K562 (cell line): ENCODE data around the gene MCMBP. TPM values are rescaled to one million over a fixed set of nuclear protein-coding genes. Genes with fewer than 3 reads are reported as not detected.

ENCODE experiments used
- ATAC-seq: fragments of 200-7000 bp; cut with Tn5 transposase; 3 replicates; pipeline ENCODE4 v1.9.1; 2020; ENCODE audit warnings: moderate library complexity
- BruUV-seq: library from RNA; stranded (reverse); fragments of 400-500 nt; replicated peaks from 2 replicates; lab custom pipeline; 2021; lab: Mats Ljungman, UMichigan
- CTCF ChIA-PET: fragments of 300-600 bp; formaldehyde crosslinking; extraction: SDS; loops from one replicate; lab custom pipeline; 2021; ENCODE audit warnings: low intra/inter-chr PET ratio; lab: Yijun Ruan, JAX
- POLR2A ChIA-PET: fragments of 300-600, 350-650 bp; sonication (Branson Sonifier 250); formaldehyde crosslinking; extraction: SDS; loops from one replicate; lab custom pipeline; 2021; ENCODE audit warnings: antibody characterized with exemption, inconsistent platforms; lab: Yijun Ruan, JAX
- DNase-seq, 4 experiments: peaks; one replicate each; pipeline versions ENCODE4 v3.0.0 to v3.0.0-alpha.2; 2011 to 2018; ENCODE audit warnings: low spot score in 3 of 4, mixed read lengths in 3 of 4; ENCODE audit errors: extremely low read depth in 1 of 4
- FAIRE-seq: peaks from 2 replicates; lab custom pipeline; 2011; peaks lifted over from hg19 to GRCh38; lab: Jason Lieb, UNC
- H2AFZ ChIP-seq: 2 replicates; pipeline ENCODE4 v1.6.0; 2011; ENCODE audit warnings: low read depth, low read length, control low read depth, inconsistent platforms
- H3K27ac ChIP-seq: fragments of 200-600 bp; 3 replicates; pipeline ENCODE4 v1.8.0; 2011; ENCODE audit warnings: low read depth, mild to moderate bottlenecking, control low read depth, inconsistent platforms, low read length, moderate library complexity, mixed read lengths; ENCODE audit errors: extremely low read depth
- H3K27me3 ChIP-seq, 2 experiments: fragments of 300-600 bp in 1 of 2; 2 replicates in 1 of 2; 3 replicates in 1 of 2; pipeline versions ENCODE4 v1.6.0 to v1.8.0; 2011; ENCODE audit warnings: inconsistent platforms in 2 of 2, low read length in 2 of 2, mild to moderate bottlenecking in 1 of 2, mixed read lengths in 1 of 2, moderate library complexity in 1 of 2; ENCODE audit not compliant: control insufficient read depth in 2 of 2, insufficient read depth in 2 of 2
- H3K36me3 ChIP-seq: fragments of 300-600 bp; 3 replicates; pipeline ENCODE4 v1.8.0; 2011; ENCODE audit warnings: mild to moderate bottlenecking, low read length, inconsistent platforms; ENCODE audit not compliant: control insufficient read depth, insufficient read depth
- H3K4me1 ChIP-seq, 2 experiments: fragments of 200-600 bp in 1 of 2; replicated peaks in 1 of 2; 2 replicates in 1 of 2; 3 replicates in 1 of 2; pipeline versions ENCODE4 v1.5.1 to v1.8.0; 2011; ENCODE audit warnings: inconsistent platforms in 2 of 2, low read length in 2 of 2, mild to moderate bottlenecking in 1 of 2, mixed read lengths in 1 of 2, moderate library complexity in 1 of 2; ENCODE audit not compliant: control insufficient read depth in 2 of 2, insufficient read depth in 2 of 2
- H3K4me2 ChIP-seq: 2 replicates; pipeline ENCODE4 v1.6.1; 2011; ENCODE audit warnings: low read length, control low read depth, inconsistent platforms, mixed read lengths; ENCODE audit not compliant: insufficient read depth
- H3K4me3 ChIP-seq: fragments of 200-600 bp; sonication (generic), shearing (Covaris generic); 2 replicates; pipeline ENCODE4 v1.5.1; 2016; ENCODE audit warnings: control low read depth, inconsistent platforms
- H3K79me2 ChIP-seq: fragments of 200-600 bp; 3 replicates; pipeline ENCODE4 v1.8.0; 2011; ENCODE audit warnings: low read length, inconsistent platforms; ENCODE audit not compliant: control insufficient read depth, insufficient read depth
- H3K9ac ChIP-seq, 2 experiments: 2 replicates each; pipeline versions ENCODE4 v1.6.0 to v1.6.1; 2011; ENCODE audit warnings: low read depth in 2 of 2, low read length in 2 of 2, control low read depth in 1 of 2, inconsistent platforms in 1 of 2, mild to moderate bottlenecking in 1 of 2, mixed read lengths in 1 of 2; ENCODE audit not compliant: insufficient read depth in 1 of 2
- H3K9me1 ChIP-seq: one replicate; pipeline ENCODE4 v1.6.0; 2011; ENCODE audit warnings: inconsistent platforms, mild to moderate bottlenecking, low read length, moderate library complexity; ENCODE audit not compliant: control insufficient read depth, insufficient read depth
- H3K9me3 ChIP-seq: replicated peaks from 2 replicates; pipeline ENCODE4 v1.5.1; 2011; ENCODE audit warnings: low read depth, low read length, inconsistent platforms; ENCODE audit not compliant: control insufficient read depth, insufficient read depth
- H4K20me1 ChIP-seq: replicated peaks from 2 replicates; pipeline ENCODE4 v1.6.1; 2011; ENCODE audit warnings: low read length, inconsistent platforms, mixed read lengths; ENCODE audit not compliant: control insufficient read depth, insufficient read depth
- FIP1L1 ChIP-seq: fragments of 200-400 bp; formaldehyde crosslinking; IDR thresholded peaks from 2 replicates; pipeline ENCODE4 v1.6.1; 2018; ENCODE audit warnings: mild to moderate bottlenecking, low read depth, low read length; ENCODE audit not compliant: poor library complexity, severe bottlenecking
- MIER1 ChIP-seq: fragments of 450-650 bp; IDR thresholded peaks from 2 replicates; pipeline ENCODE4 v1.6.1; 2016; ENCODE audit warnings: antibody characterized with exemption, mild to moderate bottlenecking, low read depth
- NCOA1 ChIP-seq: fragments of 450-650 bp; IDR thresholded peaks from 2 replicates; pipeline ENCODE4 v1.6.1; 2016; ENCODE audit warnings: low read depth
- NFYB ChIP-seq: IDR thresholded peaks from 2 replicates; pipeline ENCODE4 v1.6.1; 2011; ENCODE audit warnings: mild to moderate bottlenecking, moderate library complexity; ENCODE audit not compliant: insufficient read length; ENCODE audit errors: extremely low read depth
- SP1 ChIP-seq: sonication (generic); formaldehyde crosslinking; IDR thresholded peaks from 2 replicates; pipeline ENCODE4 v1.8.1; 2022; ENCODE audit warnings: mild to moderate bottlenecking, missing genetic modification reagents
- TAF1 ChIP-seq: IDR thresholded peaks from 2 replicates; pipeline ENCODE4 v1.6.1; 2011; ENCODE audit warnings: mild to moderate bottlenecking, low read length, moderate library complexity; ENCODE audit not compliant: insufficient read depth, control insufficient read depth, severe bottlenecking; ENCODE audit errors: extremely low read depth
- TCF15 ChIP-seq: fragments of 250-450 bp; sonication (Bioruptor Pico); IDR thresholded peaks from 2 replicates; pipeline ENCODE4 v1.8.0; 2022; ENCODE audit warnings: moderate library complexity, mild to moderate bottlenecking, inconsistent platforms
- ZNF121 ChIP-seq: sonication (generic); formaldehyde crosslinking; conservative IDR thresholded peaks from 2 replicates; pipeline ENCODE4 v1.8.0; 2022; ENCODE audit warnings: missing genetic modification reagents
- ZNF512 ChIP-seq: IDR thresholded peaks from 2 replicates; pipeline ENCODE4 v1.6.1; 2016; ENCODE audit warnings: missing genetic modification characterization, missing compliant biosample characterization
- ZNF707 ChIP-seq: fragments of 250-450 bp; sonication (Bioruptor Pico); conservative IDR thresholded peaks from 2 replicates; pipeline ENCODE4 v1.8.0; 2022; ENCODE audit warnings: inconsistent platforms, mild to moderate bottlenecking, moderate library complexity
- ZNF76 ChIP-seq: fragments of 250-450 bp; sonication (Bioruptor Pico); IDR thresholded peaks from 2 replicates; pipeline ENCODE4 v1.4.0; 2020; ENCODE audit warnings: mild to moderate bottlenecking, moderate library complexity, borderline replicate concordance
- WGBS: fragments of 100-300 bp; shearing (Covaris generic); methylation state at CpG from one replicate; pipeline ENCODE4 v1.1.6; 2016; ENCODE audit warnings: low coverage, mixed read lengths; ENCODE audit not compliant: insufficient coverage; ENCODE audit errors: missing lambda C conversion rate; 5-methylcytosine and 5-hydroxymethylcytosine counted together
- in situ Hi-C: fragments of 300-500 bp; cut with MboI; formaldehyde crosslinking; loops from 4 replicates; pipeline ENCODE4 v1.15.0; 2018; ENCODE audit warnings: inconsistent platforms, mixed read lengths
- intact Hi-C: fragments of 100-400 bp; cut with micrococcal nuclease; formaldehyde crosslinking; loops from 2 replicates; pipeline ENCODE4 v1.14.2; 2022
- polyA plus RNA-seq, 8 experiments: library from polyadenylated mRNA; depleted of rRNA in 4 of 8; stranded (reverse) in 5 of 8; unstranded in 3 of 8; fragments of >200 nt; fragmentation: Nextera tagmentation in 2 of 8; fragmentation: Illumina TruSeq in 1 of 8; extraction: Ambion mirVana in 2 of 8; extraction: Trizol in 1 of 8; gene quantifications; 2 replicates each; pipeline versions ENCODE4 v1.2.1 to v1.2.3, GENCODE V29; 2011 to 2014; ENCODE audit warnings: inconsistent platforms in 1 of 8, missing spikeins in 1 of 8
- total RNA-seq, 7 experiments: library from RNA; depleted of rRNA in 6 of 7; stranded (reverse); fragments of >200 nt in 6 of 7; fragmentation: Illumina TruSeq in 2 of 7; extraction: Trizol in 2 of 7; gene quantifications; 2 replicates each; pipeline versions ENCODE4 v1.2.1 to v1.2.3, GENCODE V29; 2011 to 2021; ENCODE audit warnings: low replicate concordance in 1 of 7
- TF ChIP-seq, protein P1 (sequence below): fragments of 450-650 bp; IDR thresholded peaks from 2 replicates; pipeline ENCODE4 v1.6.1; 2016; ENCODE audit warnings: antibody characterized with exemption
- TF ChIP-seq, protein P2 (sequence below): sonication (generic); formaldehyde crosslinking; IDR thresholded peaks from 2 replicates; pipeline ENCODE4 v1.8.0; 2022; ENCODE audit warnings: mild to moderate bottlenecking, missing genetic modification reagents
- TF ChIP-seq, protein P3 (sequence below): fragments of 450-650 bp; IDR thresholded peaks from 2 replicates; pipeline ENCODE4 v1.6.1; 2014; ENCODE audit warnings: low read depth, mild to moderate bottlenecking, moderate library complexity, borderline replicate concordance

MCMBP gene
- total and polyA plus RNA-seq, 9 of the 15 experiments (the other 6 are each of a cell fraction or from before 2014, with no cell fraction given) = 11.2 to 74.3 (median 50.5) TPM

GRCh38 chr10:119826771-119827170 lies 45.9 kb downstream of the MCMBP start:
- Histone ChIP-seq H3K27me3 (no peaks in the 10 kb centered on the region), H3K4me1 (no peaks in the 10 kb centered on the region), H2AFZ (no peak overlapping the region), H3K9ac (no peak overlapping the region), H3K9me1 (no peaks in the 10 kb centered on the region), H3K27ac (no peak overlapping the region), H3K79me2 (no peaks in the 10 kb centered on the region), H3K4me2 (no peak overlapping the region), H3K36me3 (peaks cover 45% of the 10 kb centered on the region; the same call in 2 of the 3 replicates), H3K9me3 (no peaks in the 10 kb centered on the region), H3K4me3 (no peak overlapping the region), H4K20me1 (no peaks in the 10 kb centered on the region)
- no peak for DNase-seq
- in situ Hi-C loops (no loop called here), intact Hi-C loops (no loop called here)
- no peak for FAIRE-seq
- ATAC-seq = no peak
- no TSS peak for BruUV-seq
- POLR2A ChIA-PET = no interaction called here
- CTCF ChIA-PET = no interaction called here
- WGBS = 96% methylated on average over 6 of the region's 6 CpGs
- TF ChIP-seq NFYB = no peak
- no peak for TF ChIP-seq ZNF707 (CRISPR knock-in tag)
- no peak for TF ChIP-seq SP1
- TF ChIP-seq ZNF121 (CRISPR knock-in tag) = no peak
- no peak for TF ChIP-seq FIP1L1
- no peak for TF ChIP-seq ZNF76
- TF ChIP-seq, protein P1, sequence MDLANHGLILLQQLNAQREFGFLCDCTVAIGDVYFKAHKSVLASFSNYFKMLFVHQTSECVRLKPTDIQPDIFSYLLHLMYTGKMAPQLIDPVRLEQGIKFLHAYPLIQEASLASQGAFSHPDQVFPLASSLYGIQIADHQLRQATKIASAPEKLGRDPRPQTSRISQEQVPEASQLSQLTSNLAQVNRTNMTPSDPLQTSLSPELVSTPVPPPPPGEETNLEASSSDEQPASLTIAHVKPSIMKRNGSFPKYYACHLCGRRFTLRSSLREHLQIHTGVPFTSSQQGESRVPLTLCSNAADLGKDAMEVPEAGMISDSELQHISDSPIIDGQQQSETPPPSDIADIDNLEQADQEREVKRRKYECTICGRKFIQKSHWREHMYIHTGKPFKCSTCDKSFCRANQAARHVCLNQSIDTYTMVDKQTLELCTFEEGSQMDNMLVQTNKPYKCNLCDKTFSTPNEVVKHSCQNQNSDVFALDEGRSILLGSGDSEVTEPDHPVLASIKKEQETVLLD = no peak
- TF ChIP-seq MIER1 = no peak
- no peak for TF ChIP-seq TAF1
- no peak for TF ChIP-seq ZNF512 (tag)
- TF ChIP-seq, protein P2, sequence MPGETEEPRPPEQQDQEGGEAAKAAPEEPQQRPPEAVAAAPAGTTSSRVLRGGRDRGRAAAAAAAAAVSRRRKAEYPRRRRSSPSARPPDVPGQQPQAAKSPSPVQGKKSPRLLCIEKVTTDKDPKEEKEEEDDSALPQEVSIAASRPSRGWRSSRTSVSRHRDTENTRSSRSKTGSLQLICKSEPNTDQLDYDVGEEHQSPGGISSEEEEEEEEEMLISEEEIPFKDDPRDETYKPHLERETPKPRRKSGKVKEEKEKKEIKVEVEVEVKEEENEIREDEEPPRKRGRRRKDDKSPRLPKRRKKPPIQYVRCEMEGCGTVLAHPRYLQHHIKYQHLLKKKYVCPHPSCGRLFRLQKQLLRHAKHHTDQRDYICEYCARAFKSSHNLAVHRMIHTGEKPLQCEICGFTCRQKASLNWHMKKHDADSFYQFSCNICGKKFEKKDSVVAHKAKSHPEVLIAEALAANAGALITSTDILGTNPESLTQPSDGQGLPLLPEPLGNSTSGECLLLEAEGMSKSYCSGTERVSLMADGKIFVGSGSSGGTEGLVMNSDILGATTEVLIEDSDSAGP (CRISPR knock-in tag) = no peak
- TF ChIP-seq NCOA1 = no peak
- TF ChIP-seq, protein P3, sequence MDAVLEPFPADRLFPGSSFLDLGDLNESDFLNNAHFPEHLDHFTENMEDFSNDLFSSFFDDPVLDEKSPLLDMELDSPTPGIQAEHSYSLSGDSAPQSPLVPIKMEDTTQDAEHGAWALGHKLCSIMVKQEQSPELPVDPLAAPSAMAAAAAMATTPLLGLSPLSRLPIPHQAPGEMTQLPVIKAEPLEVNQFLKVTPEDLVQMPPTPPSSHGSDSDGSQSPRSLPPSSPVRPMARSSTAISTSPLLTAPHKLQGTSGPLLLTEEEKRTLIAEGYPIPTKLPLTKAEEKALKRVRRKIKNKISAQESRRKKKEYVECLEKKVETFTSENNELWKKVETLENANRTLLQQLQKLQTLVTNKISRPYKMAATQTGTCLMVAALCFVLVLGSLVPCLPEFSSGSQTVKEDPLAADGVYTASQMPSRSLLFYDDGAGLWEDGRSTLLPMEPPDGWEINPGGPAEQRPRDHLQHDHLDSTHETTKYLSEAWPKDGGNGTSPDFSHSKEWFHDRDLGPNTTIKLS = no peak
- TF ChIP-seq TCF15 (CRISPR knock-in tag) = no peak
